GM18507 (cell line): ENCODE results near the gene TMEM184A.

ENCODE experiments used
- DNase-seq: peaks from one replicate; pipeline ENCODE4 v3.0.0; 2011; ENCODE audit warnings: low read depth; ENCODE audit not compliant: insufficient read length; ENCODE audit errors: extremely low spot score
- FAIRE-seq: peaks from 2 replicates; lab custom pipeline; 2011; peaks lifted over from hg19 to GRCh38; lab: Jason Lieb, UNC

Gene TMEM184A

GRCh38 chr7:1555046-1555812 lies 776 bp downstream of the TMEM184A start:
- DNase-seq (no peak), FAIRE-seq (no peak)

GRCh38 chr7:1554333-1555045 lies 1.5 kb downstream of the TMEM184A start:
- DNase-seq (no peak), FAIRE-seq (no peak)

GRCh38 chr7:1553512-1554210 lies 2.3 kb downstream of the TMEM184A start:
- FAIRE-seq (no peak), DNase-seq (no peak)

- DNase-seq, result no peak
- no peak for FAIRE-seq
Observed at GRCh38 chr7:1552200-1552599, 3.8 kb downstream of the TMEM184A start.

- FAIRE-seq (no peak), DNase-seq (no peak)
Observed at GRCh38 chr7:1550846-1551155, 5.2 kb downstream of the TMEM184A start.

GRCh38 chr7:1550005-1550845 lies 5.8 kb downstream of the TMEM184A start:
- FAIRE-seq, result no peak
- DNase-seq, result no peak

- no peak for FAIRE-seq
- no peak for DNase-seq
Observed at GRCh38 chr7:1549357-1550004, 6.5 kb downstream of the TMEM184A start.

GRCh38 chr7:1548944-1549343 lies 7.1 kb downstream of the TMEM184A start:
- DNase-seq, result no peak
- no peak for FAIRE-seq

- DNase-seq, result no peak
- FAIRE-seq, result no peak
Observed at GRCh38 chr7:1548438-1548831, 7.6 kb downstream of the TMEM184A start.

- FAIRE-seq (no peak), DNase-seq (no peak)
Observed at GRCh38 chr7:1547777-1548437, 8.1 kb downstream of the TMEM184A start.

- FAIRE-seq, result no peak
Observed at GRCh38 chr7:1546909-1547776, 8.9 kb downstream of the TMEM184A start.

GRCh38 chr7:1546274-1546908 lies 9.6 kb downstream of the TMEM184A start:
- FAIRE-seq (no peak), DNase-seq (no peak)

More at GRCh38 chr7:1546909-1547776, 8.9 kb downstream of the TMEM184A start:
- no peak for DNase-seq

- FAIRE-seq (no peak), DNase-seq (no peak)
Observed at GRCh38 chr7:1545417-1546246, 10.4 kb downstream of the TMEM184A start.

GRCh38 chr7:1544896-1545416 lies 11.0 kb downstream of the TMEM184A start:
- FAIRE-seq (no peak), DNase-seq (no peak)

GRCh38 chr7:1544178-1544895 lies 11.7 kb downstream of the TMEM184A start:
- DNase-seq (no peak), FAIRE-seq (no peak)

GRCh38 chr7:1543826-1544177 lies 12.2 kb downstream of the TMEM184A start:
- FAIRE-seq, result no peak
- DNase-seq, result no peak
